ENCODE data around the gene SNX9.

Gene SNX9

DNA sequence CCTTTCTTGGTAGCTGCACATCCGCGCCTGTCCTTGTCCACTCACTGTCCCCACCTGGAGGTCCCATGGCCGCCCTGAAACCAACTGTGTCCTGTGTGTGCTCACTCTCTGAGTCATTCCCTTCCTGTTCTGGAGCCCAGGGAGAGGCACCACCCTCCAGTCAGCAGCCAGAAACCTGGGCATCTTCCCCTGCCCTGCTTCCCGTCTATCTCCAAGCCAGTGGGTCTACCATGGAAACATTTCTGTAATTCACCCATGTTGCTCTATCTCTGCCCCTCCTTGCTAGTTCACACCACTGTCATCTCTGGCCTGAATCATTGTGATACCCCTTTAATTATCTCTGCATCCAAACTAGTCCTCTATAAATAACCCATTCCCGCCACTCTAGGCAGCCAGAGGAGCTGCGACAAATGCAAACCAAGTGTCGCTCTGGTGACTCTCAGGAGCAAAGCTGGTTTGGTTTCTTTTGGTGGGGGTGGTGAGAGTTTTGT, 129.9 kb downstream of the SNX9 start:
- DNase-seq (ENCODE audit: low spot score in 2 of 2) = no peak
- Histone ChIP-seq H3K36me3 (replicated peaks) (no peaks in the 10 kb centered on the region), H3K4me1 (no peaks in the 10 kb centered on the region), H3K9me3 (no peaks in the 10 kb centered on the region; the same call in 1 of the 2 replicates), H3K4me3 (no peak overlapping the region), H3K27me3 (ENCODE audit: low read depth) (no peaks in the 10 kb centered on the region; the same call in 1 of the 2 replicates)
- in situ Hi-C loops (cut with MboI; ENCODE audit: low sequenced_read_pairs) = no loop called here

DNA sequence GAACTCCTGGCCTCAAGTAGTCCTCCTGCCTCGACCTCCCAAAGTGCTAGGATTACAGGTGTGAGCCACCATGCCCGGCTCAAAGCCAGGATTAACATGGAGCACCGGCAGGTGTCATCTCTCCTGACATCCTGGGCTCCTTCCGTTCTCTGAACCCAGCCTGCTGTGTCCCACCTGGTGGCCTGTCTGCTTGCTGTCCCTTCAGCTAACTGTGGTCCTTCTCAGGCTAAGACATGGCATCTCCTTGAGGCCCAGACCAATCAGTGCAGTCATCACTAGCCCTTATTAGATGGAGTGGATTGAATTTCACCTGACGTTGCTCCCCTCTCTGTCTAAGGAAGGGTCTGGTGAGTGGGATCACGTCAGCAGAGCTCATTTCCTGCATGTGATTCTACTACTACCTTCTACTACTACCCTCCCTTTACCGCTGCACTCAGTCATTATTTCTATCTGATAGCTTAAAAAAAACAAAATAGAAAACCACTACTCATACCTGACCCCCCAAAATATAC, 130.6 kb downstream of the SNX9 start:
- DNase-seq (ENCODE audit: low spot score in 2 of 2) = no peak
- in situ Hi-C loops (cut with MboI; ENCODE audit: low sequenced_read_pairs) = no loop called here

DNA sequence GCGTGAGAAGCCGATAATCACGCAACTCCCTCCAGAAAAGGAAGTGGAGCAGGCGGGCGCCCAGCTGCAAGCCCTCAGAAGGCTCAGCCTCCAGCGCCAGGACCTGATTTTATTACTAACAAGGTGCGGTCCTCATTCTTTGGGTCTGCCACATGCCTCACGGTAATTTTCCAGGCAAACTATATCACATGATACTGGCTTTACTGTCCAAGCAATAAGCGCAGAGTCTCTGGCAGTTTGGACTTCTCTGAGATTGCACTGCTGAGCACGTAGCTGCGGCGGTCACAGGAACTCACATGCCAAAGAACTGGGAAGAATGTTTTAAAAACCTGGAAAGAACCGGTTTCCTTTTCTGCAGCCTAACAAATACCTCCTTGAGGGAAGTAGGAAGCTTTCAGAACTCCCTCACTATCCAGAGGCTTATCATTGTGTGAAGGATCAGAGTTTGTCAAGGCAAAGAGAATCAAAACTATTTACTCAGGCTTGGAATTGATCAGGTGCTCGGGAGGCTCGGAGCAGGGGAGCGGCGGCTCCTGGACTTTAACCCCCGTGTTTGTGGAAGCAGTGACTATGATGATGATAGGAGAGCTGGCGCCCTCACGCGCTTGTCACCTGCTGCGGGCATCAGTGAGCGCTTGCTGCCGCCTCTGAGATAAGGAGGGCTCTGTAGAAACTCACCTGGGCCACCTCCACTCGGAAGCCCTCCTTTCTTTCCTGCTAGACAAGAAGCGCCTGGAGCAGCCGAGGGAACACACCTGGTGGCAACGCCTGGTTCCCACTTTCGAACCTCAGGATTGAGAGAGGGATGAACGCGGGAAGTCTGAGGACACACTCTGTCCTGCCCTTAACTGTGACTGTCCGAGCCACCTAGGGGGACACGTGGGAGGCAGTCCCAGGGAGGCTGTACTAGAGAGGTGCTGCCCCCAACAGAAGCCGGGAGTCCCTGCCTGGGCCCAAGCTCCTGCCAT, 131.4 kb downstream of the SNX9 start:
- H3K4me1 ChIP-seq = no peaks in the 10 kb centered on the region
- in situ Hi-C loops (cut with MboI; ENCODE audit: low sequenced_read_pairs) = no loop called here
- H3K27me3 ChIP-seq (ENCODE audit: low read depth) = no peaks in the 10 kb centered on the region; the same call in 1 of the 2 replicates
- H3K36me3 ChIP-seq (replicated peaks) = no peaks in the 10 kb centered on the region
- no peak overlapping the region for H3K4me3 ChIP-seq
- no peak for DNase-seq (ENCODE audit: low spot score in 2 of 2)
- peaks cover 7% of the 10 kb centered on the region for H3K9me3 ChIP-seq

More for the DNA sequence above, 130.6 kb downstream of the SNX9 start:
- Histone ChIP-seq H3K4me1 (no peaks in the 10 kb centered on the region), H3K9me3 (peaks cover 2% of the 10 kb centered on the region; the same call in 1 of the 2 replicates), H3K27me3 (ENCODE audit: low read depth) (no peaks in the 10 kb centered on the region; the same call in 1 of the 2 replicates), H3K36me3 (replicated peaks) (no peaks in the 10 kb centered on the region), H3K4me3 (no peak overlapping the region)

DNA sequence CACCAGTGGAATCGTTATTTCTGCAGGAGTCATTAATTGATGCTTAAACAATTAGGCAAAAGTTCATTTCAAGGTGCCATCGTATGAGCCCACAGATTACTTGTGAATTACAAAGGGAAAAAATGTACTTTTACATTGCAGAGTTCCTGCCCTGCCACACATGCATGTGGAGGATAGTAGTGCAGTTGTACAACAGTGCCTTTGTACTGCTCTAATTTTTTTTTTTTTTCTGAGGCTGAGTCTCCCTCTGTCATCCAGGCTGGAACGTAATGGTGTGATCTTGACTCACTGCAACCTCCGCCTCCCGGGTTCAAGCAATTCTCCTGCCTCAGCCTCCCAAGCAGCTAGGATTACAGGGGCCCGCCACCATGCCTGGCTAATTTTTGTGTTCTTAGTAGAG, 132.6 kb downstream of the SNX9 start:
- Histone ChIP-seq H3K4me1 (no peaks in the 10 kb centered on the region), H3K27me3 (ENCODE audit: low read depth) (no peaks in the 10 kb centered on the region; the same call in 1 of the 2 replicates), H3K9me3 (peaks cover 14% of the 10 kb centered on the region), H3K4me3 (no peak overlapping the region), H3K36me3 (replicated peaks) (no peaks in the 10 kb centered on the region)
- no peak for DNase-seq (ENCODE audit: low spot score in 2 of 2)
- in situ Hi-C loops (cut with MboI; ENCODE audit: low sequenced_read_pairs) = no loop called here

DNA sequence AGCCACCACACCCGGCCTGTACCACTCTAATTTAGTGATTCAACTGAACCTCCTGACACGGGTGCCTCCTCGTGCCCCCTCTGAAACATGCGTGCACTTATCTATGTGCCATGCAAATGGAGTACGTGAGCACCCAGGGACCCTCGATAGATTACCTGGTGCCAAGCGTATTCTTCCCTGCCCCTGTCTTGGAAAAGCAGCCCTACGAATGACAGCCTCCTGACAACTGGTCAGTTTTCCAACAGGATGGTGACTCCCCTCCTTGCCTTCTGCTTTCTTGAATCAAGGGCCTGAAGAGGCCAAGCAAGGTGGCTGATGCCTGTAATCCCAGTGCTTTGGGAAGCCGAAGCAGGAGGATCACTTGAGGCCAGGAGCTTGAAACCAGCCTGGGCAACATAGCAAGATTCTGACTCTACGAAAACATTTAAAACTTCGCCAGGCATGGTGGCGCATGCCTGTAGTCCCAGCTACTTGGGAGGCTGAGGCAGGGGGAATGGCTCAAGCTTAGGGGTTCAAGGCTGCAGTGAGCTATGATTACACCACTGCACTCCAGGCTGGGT, 133.2 kb downstream of the SNX9 start:
- DNase-seq (ENCODE audit: low spot score in 2 of 2) = no peak
- no peaks in the 10 kb centered on the region for H3K36me3 ChIP-seq (replicated peaks)
- H3K4me1 ChIP-seq = peaks cover 3% of the 10 kb centered on the region
- peaks cover 14% of the 10 kb centered on the region for H3K9me3 ChIP-seq
- H3K4me3 ChIP-seq = no peak overlapping the region
- no peaks in the 10 kb centered on the region; the same call in 1 of the 2 replicates for H3K27me3 ChIP-seq (ENCODE audit: low read depth)
- in situ Hi-C loops (cut with MboI; ENCODE audit: low sequenced_read_pairs) = no loop called here

DNA sequence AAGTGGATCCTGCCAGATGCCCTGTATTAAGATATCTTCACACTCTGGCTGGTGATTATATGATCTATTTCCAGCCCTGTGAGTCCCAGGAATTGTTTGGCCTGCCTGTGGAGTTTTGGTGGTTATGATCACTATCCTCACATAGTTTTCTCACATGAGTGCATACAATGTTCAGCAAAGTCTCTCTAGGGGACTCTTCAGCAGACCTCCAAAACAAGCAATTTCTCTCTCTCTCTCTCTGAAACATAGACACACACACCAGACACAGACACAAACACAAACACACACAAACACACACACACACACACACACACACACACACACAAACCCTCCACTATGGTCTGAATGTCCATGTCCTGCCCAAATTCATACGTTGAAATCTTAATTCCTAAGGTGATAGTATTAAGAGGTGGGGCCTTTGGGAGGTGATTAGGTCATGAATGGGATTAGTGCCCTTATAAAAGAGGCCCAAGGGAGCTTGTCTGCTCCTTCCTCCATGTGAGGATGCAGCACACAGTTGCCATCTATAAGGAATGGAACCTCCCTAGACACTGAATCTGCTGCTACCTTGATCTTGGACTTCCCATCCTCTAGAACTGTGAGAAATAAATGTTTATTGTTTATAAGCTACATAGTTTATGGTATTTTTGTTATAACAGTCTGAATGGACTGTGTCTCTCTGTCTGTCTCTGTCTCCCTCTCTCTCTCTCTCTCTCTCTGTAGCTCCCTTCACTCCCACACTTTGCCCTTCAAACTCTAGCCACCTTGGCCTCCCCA, 136.6 kb downstream of the SNX9 start:
- DNase-seq (ENCODE audit: low spot score in 2 of 2) = no peak
- Histone ChIP-seq H3K9me3 (peaks cover 14% of the 10 kb centered on the region), H3K36me3 (replicated peaks) (no peaks in the 10 kb centered on the region), H3K4me3 (no peak overlapping the region), H3K27me3 (ENCODE audit: low read depth) (no peaks in the 10 kb centered on the region; the same call in 1 of the 2 replicates), H3K4me1 (peaks cover 13% of the 10 kb centered on the region)
- in situ Hi-C loops (cut with MboI; ENCODE audit: low sequenced_read_pairs) = no loop called here

DNA sequence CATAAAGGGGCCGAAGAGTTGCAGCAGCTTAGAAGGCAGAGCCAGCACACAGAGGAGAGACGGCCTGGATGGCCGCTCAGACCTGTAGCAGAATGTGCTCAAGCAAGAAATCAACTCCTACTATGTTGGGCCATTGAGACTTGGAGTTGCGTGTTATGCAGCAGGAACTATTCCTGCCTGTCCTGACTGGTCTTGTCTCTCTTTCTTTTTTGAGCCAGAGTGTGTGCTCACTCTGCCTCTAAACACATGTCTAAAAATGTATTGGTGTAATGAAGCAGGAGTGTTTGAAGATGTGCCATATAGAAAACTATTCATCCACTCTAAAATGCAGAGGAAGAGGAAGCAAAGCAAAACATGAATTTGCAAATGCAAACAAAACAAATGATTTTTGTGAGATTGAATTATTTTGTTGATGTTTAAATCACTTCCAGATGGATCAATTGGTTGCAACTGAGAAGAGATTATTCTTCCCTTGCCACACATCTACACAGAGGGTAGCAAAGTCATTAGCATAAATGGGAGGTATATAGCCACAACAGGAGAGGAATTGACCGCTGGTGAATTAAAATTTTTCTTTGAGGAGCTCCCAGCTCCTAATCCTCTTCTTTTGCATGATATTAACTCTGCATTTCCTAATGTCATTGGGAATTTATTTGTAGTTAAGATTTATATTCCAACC, 138.2 kb downstream of the SNX9 start:
- peaks cover 13% of the 10 kb centered on the region for H3K4me1 ChIP-seq
- in situ Hi-C loops (cut with MboI; ENCODE audit: low sequenced_read_pairs) = no loop called here
- H3K4me3 ChIP-seq = no peak overlapping the region

DNA sequence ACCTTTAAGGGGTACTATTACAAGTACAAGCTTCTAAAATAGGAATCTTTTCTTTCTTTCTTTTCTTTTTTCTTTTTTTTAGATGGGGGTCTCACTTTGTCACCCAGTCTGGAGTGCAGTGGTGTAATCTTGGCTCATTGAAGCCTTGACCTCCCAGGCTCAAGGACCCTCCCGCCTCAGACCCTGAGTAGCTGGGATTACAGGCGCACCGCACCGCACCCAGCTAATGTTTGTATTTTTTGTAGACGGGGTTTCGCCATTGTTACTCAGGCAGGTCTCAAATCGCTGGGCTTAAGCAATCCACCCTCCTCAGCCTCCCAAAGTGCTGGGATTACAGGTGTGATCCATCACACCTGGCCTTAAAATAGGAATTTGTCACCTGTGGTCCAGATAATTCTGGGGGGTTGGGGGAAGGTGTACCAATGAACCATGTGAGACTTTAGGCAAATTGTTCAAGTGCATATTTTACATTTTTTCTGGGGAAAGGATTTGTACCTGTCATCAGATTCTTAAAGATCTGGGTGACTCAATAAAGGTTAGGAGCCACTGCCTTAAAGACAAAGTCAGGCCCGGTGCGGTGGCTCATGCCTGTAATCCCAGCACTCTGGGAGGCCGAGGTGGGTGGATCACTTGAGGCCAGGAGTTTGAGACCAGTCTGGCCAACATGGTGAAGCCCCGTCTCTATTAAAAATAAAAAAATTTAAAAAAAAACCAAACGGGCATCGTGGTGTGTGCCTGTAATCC, 139.0 kb downstream of the SNX9 start:
- DNase-seq (ENCODE audit: low spot score in 2 of 2) = peak in 1 of 2 experiments; percentile 59
- no peaks in the 10 kb centered on the region for H3K36me3 ChIP-seq (replicated peaks)
- H3K9me3 ChIP-seq = peaks cover 14% of the 10 kb centered on the region
- no peak overlapping the region for H3K4me3 ChIP-seq
- no peaks in the 10 kb centered on the region for H3K27me3 ChIP-seq (ENCODE audit: low read depth)
- in situ Hi-C loops (cut with MboI; ENCODE audit: low sequenced_read_pairs) = no loop called here
- H3K4me1 ChIP-seq = peaks cover 13% of the 10 kb centered on the region

More for the DNA sequence above, 138.2 kb downstream of the SNX9 start:
- Histone ChIP-seq H3K9me3 (peaks cover 14% of the 10 kb centered on the region), H3K27me3 (ENCODE audit: low read depth) (no peaks in the 10 kb centered on the region), H3K36me3 (replicated peaks) (no peaks in the 10 kb centered on the region)
- peak in 1 of 2 experiments; percentile 89 for DNase-seq (ENCODE audit: low spot score in 2 of 2)

DNA sequence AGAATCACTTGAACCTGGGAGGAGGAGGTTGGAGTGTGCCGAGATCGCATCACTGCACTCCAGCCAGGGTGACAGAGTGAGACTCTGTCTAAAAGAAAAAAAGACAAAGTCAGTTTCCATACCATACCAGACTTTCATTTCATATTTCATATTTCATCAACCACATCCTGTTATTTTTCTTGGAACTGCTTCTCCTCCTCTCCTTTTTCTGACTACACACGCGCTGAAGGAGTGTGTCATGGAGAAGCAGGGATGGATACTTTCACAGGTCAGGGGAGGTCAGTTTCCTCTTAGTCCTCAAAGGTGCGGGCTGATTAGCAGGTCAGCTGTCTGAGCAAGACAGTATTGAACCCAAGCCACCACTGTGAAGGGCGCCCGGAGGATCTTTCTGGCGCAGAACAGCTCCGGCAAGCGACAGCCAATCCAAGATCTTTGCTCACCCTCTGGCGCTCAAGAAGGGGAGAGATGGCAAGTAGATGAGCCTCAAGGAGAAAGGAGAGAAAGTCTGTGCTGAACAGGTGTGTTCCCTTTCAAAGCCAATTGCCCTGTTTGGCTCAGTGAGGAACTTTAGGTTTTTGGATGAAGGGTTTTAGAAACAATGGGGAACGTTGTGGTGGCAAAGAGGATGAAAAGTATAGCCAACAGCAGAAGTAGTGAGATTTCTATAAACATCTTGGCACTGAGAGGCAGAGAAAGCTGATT, 139.7 kb downstream of the SNX9 start:
- Histone ChIP-seq H3K9me3 (peaks cover 14% of the 10 kb centered on the region), H3K36me3 (replicated peaks) (no peaks in the 10 kb centered on the region), H3K27me3 (ENCODE audit: low read depth) (no peaks in the 10 kb centered on the region), H3K4me1 (peaks cover 13% of the 10 kb centered on the region), H3K4me3 (no peak overlapping the region)
- DNase-seq (ENCODE audit: low spot score in 2 of 2) = no peak
- in situ Hi-C loops (cut with MboI; ENCODE audit: low sequenced_read_pairs) = no loop called here

DNA sequence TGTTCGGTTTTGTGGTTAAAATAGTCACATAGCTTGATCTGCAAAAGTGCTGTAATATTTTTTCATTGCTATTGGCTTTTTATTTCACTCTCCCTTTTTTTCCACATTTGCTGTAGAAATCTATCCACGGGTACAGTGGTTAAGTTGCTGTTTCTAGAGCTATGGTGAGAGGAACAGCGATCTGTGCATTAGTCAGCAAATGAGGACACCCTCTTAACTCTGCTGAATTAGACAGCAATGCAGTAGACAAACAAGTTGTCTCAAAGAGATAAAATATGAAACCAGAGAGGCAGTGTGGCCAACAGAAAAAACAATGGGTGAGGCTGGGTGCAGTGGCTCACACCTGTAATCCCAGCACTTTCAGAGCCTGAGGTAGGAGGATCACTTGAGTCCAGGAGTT, 141.1 kb downstream of the SNX9 start:
- no peak overlapping the region for H3K4me3 ChIP-seq
- in situ Hi-C loops (cut with MboI; ENCODE audit: low sequenced_read_pairs) = no loop called here
- no peaks in the 10 kb centered on the region for H3K27me3 ChIP-seq (ENCODE audit: low read depth)
- DNase-seq (ENCODE audit: low spot score in 2 of 2) = no peak
- peaks cover 8% of the 10 kb centered on the region for H3K9me3 ChIP-seq
- no peaks in the 10 kb centered on the region for H3K36me3 ChIP-seq (replicated peaks)
- H3K4me1 ChIP-seq = peaks cover 15% of the 10 kb centered on the region

DNA sequence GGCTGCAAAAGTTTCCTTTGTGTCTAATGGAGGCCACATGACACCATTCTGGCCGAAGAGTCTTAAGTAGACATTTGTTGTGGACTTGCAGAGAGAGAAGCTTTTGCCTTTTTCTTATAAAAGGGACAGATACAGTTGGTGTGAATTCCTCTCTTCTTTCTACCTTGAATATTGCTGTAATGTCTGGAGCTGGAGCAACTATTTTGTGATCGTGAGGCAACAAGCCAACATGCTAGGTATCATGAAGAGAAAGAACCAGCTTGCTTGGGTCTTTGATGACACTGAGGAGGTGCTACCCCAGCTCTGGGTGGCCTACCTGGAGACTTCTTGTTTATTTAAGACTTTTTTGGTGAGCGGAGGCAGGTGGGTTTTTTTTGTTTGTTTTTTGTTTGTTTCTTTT, 142.3 kb downstream of the SNX9 start:
- H3K4me1 ChIP-seq = peaks cover 17% of the 10 kb centered on the region
- H3K36me3 ChIP-seq (replicated peaks) = no peaks in the 10 kb centered on the region
- H3K4me3 ChIP-seq = no peak overlapping the region
- no peak for DNase-seq (ENCODE audit: low spot score in 2 of 2)
- H3K27me3 ChIP-seq (ENCODE audit: low read depth) = no peaks in the 10 kb centered on the region
- no peaks in the 10 kb centered on the region; the same call in 1 of the 2 replicates for H3K9me3 ChIP-seq
- in situ Hi-C loops (cut with MboI; ENCODE audit: low sequenced_read_pairs) = no loop called here

DNA sequence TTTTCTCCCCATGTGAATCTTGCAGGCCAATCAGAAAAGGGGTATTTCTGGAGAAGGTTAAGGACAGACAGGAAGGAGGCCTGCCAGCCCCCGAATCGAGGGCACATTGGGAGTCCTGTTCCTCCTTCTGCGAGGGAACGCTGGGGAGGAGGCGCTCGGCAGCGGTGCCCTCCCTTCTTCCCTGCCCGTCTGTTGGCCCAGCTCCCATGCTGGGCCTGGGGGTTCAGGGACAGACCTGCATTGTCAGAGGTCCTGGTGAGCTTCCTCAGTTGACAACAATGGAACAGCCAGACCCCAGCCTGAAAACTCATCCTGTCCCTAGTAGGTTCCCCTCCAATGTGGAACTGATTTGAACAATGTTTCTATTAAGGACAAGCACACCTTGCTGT, 143.5 kb downstream of the SNX9 start:
- H3K9me3 ChIP-seq = no peaks in the 10 kb centered on the region; the same call in 1 of the 2 replicates
- in situ Hi-C loops (cut with MboI; ENCODE audit: low sequenced_read_pairs) = no loop called here

More for the DNA sequence above, 143.5 kb downstream of the SNX9 start:
- Histone ChIP-seq H3K4me1 (peaks cover 10% of the 10 kb centered on the region), H3K27me3 (ENCODE audit: low read depth) (no peaks in the 10 kb centered on the region; the same call in 1 of the 2 replicates), H3K4me3 (no peak overlapping the region), H3K36me3 (replicated peaks) (no peaks in the 10 kb centered on the region)
- DNase-seq (ENCODE audit: low spot score in 2 of 2) = no peak

All from HAP-1 (cell line).